NCI-H345 treated with DMSO at 0.1 percent for 48 hours (cell line): Measurements from ENCODE around the gene METTL27.
"Not testable (repeated sequence)": the region's sequence is repeated elsewhere in the genome, so short reads cannot be mapped to it uniquely, and the experiment has no call there.

Experiments used
- DNase-seq: peaks from one replicate; lab custom pipeline; 2025; ENCODE audit not compliant: unreplicated experiment; lab: John Stamatoyannopoulos, UW

METTL27 gene

DNA sequence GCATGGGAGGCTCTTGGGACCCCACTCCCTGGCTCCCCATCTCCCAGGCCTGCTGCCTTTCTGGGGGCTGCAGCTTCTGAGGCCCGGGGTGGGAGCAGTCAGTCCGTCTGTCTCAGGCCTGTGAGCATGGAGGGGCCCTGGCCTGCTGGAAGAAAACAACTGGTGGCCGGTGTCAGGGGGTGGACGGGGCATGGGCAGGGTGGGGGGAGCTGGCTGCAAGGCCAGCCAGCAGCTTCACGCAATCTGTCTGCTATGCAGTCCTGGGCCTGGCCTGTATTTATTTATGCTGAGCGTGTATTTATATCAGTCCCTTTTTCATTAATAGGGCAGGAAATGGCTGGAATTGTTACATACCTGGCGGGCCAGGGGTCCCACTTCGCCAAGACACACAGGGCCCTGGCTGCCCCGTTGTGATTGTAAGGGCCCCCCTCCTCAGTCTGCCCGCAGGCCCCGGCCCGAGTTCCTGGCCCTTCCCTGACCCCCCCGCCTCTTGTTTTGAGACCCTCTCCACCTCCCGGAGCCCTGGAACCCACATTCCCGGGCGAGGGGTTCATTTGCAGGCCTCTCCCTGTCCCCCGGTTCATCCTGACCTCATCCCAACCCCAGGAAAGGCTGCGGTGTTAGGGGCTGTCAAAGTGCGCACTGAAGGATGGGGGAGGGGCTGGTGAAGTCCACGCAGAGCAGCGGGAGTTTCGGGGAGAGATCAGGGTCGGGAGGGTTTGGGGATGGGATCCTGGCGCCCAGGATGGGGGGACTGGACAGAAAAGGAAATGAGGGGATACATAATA lies 26.9 kb upstream of the METTL27 start:
- no peak for DNase-seq

GRCh38 chr7:73866446-73866767 lies 24.1 kb upstream of the METTL27 start:
- DNase-seq, result no peak

DNA sequence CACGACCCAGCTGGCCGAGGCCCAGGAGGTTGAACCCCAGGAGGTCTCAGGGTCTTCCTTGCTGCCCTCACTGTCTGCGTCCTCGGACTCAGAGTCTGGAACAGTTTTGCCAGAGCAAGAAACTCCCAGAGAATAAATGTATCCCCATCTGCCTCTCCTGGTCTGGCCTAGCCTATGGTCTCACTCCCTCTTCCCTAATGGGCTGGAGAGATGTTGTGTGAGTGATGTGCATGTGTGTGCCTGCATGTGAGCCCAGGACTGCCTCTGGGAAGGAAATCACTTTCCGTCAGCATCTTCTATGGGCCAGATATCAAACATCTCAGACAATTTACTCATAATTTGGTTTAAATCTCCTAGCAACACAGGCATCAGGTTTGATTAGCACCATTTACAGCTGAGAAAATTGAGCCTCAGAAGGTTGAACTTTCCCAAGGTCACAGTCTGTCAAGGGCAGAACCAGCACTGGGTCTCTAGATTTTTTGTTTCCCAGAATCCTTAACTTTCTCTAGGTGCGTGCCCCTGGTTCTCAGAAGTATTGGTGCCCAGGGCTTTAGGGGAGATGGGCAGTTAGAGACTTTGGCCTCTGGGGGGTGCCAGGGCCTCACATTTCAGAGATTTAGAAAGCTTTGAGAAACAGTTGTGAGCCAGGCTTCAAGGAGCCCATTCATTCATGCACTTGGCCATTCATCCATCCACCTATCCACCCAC lies 23.6 kb upstream of the METTL27 start:
- no peak for DNase-seq

DNA sequence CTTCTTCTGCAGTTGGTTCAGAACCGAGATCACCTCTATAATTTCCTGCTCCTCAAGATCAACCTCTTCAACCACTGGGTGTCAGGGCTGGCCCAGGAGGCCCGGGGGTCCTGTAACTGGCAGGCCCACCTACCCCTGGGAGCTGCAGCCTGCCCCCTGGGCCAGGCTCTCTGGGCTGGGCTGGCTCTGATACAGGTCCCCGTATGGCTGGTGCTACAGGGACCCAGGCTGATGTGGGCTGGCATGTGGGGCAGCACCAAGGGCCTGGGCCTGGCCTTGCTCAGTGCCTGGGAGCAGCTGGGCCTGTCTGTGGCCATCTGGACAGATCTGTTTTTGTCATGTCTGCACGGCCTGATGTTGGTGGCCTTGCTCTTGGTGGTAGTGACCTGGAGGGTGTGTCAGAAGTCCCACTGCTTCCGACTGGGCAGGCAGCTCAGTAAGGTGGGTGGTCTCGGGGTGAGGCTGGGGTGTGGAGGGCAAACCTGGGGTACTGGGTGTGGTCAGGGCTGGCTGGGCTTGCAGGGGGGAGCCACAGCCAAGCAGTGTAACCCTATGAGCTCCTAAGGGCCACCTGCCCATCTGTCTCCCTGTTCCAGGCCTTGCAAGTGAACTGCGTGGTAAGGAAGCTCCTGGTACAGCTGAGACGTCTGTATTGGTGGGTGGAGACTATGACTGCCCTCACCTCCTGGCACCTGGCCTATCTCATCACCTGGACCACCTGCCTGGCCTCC lies 22.8 kb upstream of the METTL27 start:
- no peak for DNase-seq

DNA sequence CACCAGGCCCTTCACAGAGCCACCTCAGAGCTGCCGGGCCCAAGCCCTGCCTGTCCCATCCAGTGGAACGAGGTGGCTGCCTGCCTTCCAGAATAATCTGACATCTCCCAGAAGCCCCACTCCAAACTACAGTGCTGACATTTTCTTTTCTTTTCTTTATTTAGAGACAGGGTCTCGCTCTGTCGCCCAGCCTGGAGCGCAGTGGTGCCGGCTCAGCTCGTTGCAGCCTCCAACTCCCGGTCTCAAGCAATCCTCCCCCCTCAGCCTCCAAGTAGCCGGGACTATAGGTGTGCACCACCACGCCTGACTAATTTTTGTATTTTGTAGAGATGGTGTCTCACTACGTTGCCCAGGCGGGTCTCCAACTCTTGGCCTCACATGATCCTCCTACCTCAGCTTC lies 19.0 kb upstream of the METTL27 start:
- DNase-seq, result no peak

DNA sequence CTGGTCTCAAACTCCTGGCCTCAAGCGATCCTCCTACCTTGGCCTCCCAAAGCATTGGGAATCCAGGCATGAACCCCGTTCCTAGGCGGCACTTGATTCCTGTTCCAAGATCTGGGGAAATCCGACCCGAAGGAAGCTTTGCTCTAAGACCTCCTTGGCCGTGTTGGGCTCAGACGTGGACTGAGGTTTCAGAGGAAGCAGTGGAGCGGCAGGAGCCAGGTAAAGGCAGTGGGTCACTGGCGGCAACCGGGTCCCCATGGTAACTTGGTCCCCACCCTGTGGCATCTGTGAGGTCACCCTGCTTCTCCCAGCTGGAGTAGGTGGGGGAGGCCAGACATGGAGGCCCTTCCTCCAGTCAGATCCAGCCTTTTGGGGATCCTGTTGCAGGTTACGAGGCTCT lies 18.5 kb upstream of the METTL27 start, which contains the start of gene TMEM270:
Gene TMEM270 (plus strand): TSS at position 301 of the 400 bp plus-strand sequence. CDS start 36 bp downstream, at position 337.
- no peak for DNase-seq

- no peak for DNase-seq
These were observed 16.5 kb upstream of the METTL27 start for GRCh38 chr7:73858807-73859206.

- DNase-seq, result no peak
These were observed 14.6 kb upstream of the METTL27 start for GRCh38 chr7:73856941-73857340.

DNA sequence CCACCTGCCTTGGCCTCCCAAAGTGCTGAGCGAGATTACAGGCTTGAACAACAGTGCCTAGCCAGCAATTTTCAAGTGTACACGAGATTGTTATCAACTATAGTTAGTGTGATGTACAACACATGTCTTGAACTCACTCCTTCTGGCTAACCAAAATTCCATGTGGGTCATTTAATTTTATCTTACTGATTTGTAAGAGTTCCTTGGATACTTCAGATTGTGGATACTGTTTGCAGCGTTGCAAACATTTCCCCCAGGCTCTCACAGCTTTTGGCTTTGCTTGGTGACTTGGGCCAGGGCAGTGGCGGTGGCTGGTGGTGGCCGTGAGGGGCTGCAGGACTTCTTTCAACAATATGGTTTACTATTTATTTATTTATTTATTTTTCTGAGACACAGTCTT lies 10.2 kb upstream of the METTL27 start:
- no peak for DNase-seq

DNA sequence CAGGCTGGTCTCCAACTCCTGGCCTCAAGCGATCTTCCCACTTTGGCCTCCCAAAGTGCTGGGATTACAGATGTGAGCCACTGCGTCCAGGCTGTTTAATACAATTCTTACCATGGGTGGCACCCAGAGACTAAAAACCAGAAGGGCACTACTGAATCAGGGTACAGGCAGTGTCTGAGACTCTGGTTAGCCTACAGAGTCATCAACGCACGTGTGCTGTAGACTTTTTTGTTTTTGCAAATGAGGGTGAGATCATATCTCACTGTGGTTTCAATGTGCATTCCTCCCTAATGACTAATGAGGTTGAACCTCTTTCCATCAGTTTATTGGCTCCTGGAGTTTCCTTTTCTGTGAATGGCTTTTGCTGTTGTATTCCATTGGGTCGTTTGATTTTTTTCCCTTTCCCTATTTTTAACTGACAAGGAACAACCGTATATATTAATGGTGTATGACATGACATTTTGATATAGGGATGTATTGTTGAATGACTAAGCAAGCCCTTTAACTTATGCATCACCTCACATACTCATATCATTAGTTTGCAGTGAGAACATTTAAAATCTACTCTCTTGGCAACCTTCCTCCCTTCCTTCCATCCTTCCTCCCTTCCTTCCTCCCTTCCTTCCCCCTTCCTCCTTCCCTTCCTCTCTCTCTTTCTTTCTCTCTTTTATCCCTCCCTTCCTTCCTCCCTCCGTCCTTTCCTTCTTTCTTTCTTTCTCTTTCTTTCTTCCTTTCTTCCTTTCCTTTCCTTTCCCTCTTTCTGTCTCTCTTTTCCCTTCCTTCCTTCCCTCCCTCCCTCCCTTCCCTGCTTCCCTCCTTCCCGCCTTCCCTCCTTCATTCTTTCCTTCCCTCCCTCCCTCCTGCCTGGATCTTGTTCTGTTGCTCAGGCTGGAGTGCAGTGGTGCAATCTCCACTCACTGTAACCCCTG lies 9.4 kb upstream of the METTL27 start:
- DNase-seq, result no peak

GRCh38 chr7:73850781-73851207 lies 8.5 kb upstream of the METTL27 start:
- DNase-seq, result no peak

- no peak for DNase-seq
These were observed 5.8 kb upstream of the METTL27 start for GRCh38 chr7:73847941-73848723.

DNA sequence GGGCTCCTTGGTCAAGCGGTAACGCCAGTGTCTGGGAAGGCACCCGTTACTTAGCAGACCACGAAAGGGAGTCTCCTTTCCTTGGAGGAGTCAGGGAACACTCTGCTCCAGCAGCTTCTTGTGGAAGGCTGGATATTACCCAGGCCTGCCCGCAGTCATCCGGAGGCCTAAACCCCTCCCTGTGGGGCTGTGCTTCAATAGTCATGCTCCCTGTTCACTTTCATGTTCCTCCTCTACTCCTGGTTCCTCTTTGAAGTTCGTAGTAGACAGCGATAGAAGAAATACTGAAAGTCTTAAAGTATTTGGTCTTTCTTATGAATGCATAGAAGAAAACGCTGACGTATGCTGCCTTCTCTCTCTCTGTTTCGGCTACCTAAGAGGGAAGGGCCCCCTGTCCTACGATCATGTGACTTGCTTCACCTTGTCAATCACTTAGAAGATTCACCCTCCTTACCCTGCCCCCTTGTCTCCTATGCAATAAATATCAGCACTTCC lies 3.4 kb upstream of the METTL27 start:
- not testable (repeated sequence) for DNase-seq

GRCh38 chr7:73844848-73845460 lies 2.6 kb upstream of the METTL27 start:
- DNase-seq, result no peak

DNA sequence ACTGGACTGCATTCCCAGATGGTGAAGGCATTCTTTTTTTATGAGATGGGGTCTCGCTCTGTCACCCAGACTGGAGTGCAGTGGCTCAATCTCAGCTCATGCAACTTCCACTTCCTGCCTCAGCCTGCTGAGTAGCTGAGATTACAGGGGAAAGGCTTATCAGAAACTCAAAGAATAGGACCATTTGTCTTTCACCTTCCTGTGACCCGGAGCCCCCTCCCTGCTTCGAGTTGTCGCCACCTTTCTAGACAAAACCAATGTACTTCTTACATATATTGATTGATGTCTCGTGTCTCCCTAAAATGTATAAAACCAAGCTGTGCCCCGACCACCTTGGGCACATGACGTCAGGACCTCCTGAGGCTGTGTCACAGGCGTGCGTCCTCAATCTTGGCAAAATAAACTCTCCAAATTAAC lies 1.8 kb upstream of the METTL27 start:
- DNase-seq, result no peak

- DNase-seq, result no peak
These were observed 638 bp downstream of the METTL27 start for GRCh38 chr7:73841689-73842066.

DNA sequence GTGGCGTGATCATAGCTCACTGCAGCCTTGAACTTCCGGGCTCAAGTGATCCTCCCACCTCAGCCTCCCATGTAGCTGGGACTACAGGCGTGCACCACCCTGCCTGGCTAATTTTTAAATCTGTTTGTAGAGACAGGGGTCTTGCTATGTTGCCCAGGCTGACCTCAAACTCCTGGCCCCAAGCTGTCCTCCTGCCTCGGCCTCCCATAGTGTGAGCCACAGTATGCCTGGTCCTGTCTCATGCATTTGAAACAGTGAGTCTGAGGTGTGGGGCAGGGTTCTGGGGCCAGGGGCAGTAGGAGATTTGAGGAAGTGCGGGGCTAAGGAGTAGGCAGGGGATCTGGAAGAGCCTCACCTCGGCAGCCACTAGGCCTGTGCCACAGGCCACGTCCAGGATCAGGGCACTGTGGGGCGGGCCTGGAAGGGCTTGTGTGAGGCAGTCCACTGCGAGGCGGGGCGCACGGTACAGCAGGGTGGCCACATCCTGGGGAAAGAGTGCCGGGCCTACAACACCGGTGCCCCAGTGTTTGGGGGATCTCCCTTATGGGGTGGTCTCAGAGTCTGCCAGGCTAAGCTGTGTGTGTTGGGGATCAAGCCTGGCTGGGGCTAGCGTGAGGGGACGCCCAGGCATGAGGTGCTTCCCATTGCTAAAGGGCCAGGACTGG lies 1.5 kb downstream of the METTL27 start:
- no peak for DNase-seq

- DNase-seq, result no peak
These were observed 2.3 kb downstream of the METTL27 start for GRCh38 chr7:73839743-73840714.
